ENCODE results near the gene TTLL3. TPM values are rescaled to one million over a fixed set of nuclear protein-coding genes. Genes with fewer than 3 reads are reported as not detected.
A peak's percentile ranks its signal among the peaks of the same experiment; 100 is the strongest.
"Not testable (repeated sequence)": the region's sequence is repeated elsewhere in the genome, so short reads cannot be mapped to it uniquely, and the experiment has no call there.

TTLL3 gene
- polyA plus RNA-seq, 1 donor: 97.4 TPM

GRCh38 chr3:9769426-9770275 lies 40.4 kb upstream of the TTLL3 start, which contains the start of gene CAMK1:
TSS of gene CAMK1 (minus strand) at chr3:9769947. CDS start at chr3:9767749, 2,198 bp downstream.
- Histone ChIP-seq H3K27ac (ENCODE audit: low read length) (peak within 1 kb of the TSS; percentile 65), H3K27me3 (ENCODE audit: control insufficient read depth, insufficient read depth, low read length) (no peaks in the 10 kb centered on the region)
- WGBS (ENCODE audit: insufficient coverage, low lambda C conversion rate): no CpG with 5 or more reads among the region's 49 CpGs

GRCh38 chr3:9770276-9770812 lies 39.7 kb upstream of the TTLL3 start:
- WGBS (ENCODE audit: insufficient coverage, low lambda C conversion rate): no CpG with 5 or more reads among the region's 15 CpGs

More at GRCh38 chr3:9769426-9770275, 40.4 kb upstream of the TTLL3 start, which contains the start of gene CAMK1:
- Histone ChIP-seq H3K4me3 (ENCODE audit: low read length) (peak within 1 kb of the TSS; percentile 70), H3K36me3 (ENCODE audit: control insufficient read depth, insufficient read depth, low read length) (peaks cover 21% of the 10 kb centered on the region), H3K9me3 (ENCODE audit: control insufficient read depth, low read depth, low read length) (no peaks in the 10 kb centered on the region), H3K4me1 (ENCODE audit: control insufficient read depth, insufficient read depth, low read length) (peaks cover 26% of the 10 kb centered on the region)
- DNase-seq: peak; percentile 63 to 83

GRCh38 chr3:9771007-9771406 lies 39.1 kb upstream of the TTLL3 start:
- H3K4me3 ChIP-seq (ENCODE audit: low read length); H3K27ac ChIP-seq (ENCODE audit: low read length); H3K27me3 ChIP-seq (ENCODE audit: control insufficient read depth, insufficient read depth, low read length); H3K9me3 ChIP-seq (ENCODE audit: control insufficient read depth, low read depth, low read length); DNase-seq: not testable (repeated sequence)
- WGBS (ENCODE audit: insufficient coverage, low lambda C conversion rate): no CpG with 5 or more reads among the region's 2 CpGs
- Histone ChIP-seq H3K4me1 (ENCODE audit: control insufficient read depth, insufficient read depth, low read length) (peaks cover 26% of the 10 kb centered on the region), H3K36me3 (ENCODE audit: control insufficient read depth, insufficient read depth, low read length) (peaks cover 11% of the 10 kb centered on the region)

More at GRCh38 chr3:9770276-9770812, 39.7 kb upstream of the TTLL3 start:
- Histone ChIP-seq H3K4me1 (ENCODE audit: control insufficient read depth, insufficient read depth, low read length) (peaks cover 26% of the 10 kb centered on the region), H3K9me3 (ENCODE audit: control insufficient read depth, low read depth, low read length) (no peaks in the 10 kb centered on the region), H3K27me3 (ENCODE audit: control insufficient read depth, insufficient read depth, low read length) (no peaks in the 10 kb centered on the region), H3K27ac (ENCODE audit: low read length) (peak overlapping the region; percentile 65), H3K36me3 (ENCODE audit: control insufficient read depth, insufficient read depth, low read length) (peaks cover 18% of the 10 kb centered on the region), H3K4me3 (ENCODE audit: low read length) (peak overlapping the region; percentile 70)
- DNase-seq: peak; percentile 64 to 84

- H3K27ac ChIP-seq (ENCODE audit: low read length): no peak overlapping the region
- H3K4me1 ChIP-seq (ENCODE audit: control insufficient read depth, insufficient read depth, low read length): peaks cover 45% of the 10 kb centered on the region
- WGBS (ENCODE audit: insufficient coverage, low lambda C conversion rate): no CpG with 5 or more reads among the region's 5 CpGs
- DNase-seq: no peak
- no peak overlapping the region for H3K4me3 ChIP-seq (ENCODE audit: low read length)
- no peaks in the 10 kb centered on the region for H3K9me3 ChIP-seq (ENCODE audit: control insufficient read depth, low read depth, low read length)
- no peaks in the 10 kb centered on the region for H3K27me3 ChIP-seq (ENCODE audit: control insufficient read depth, insufficient read depth, low read length)
- H3K36me3 ChIP-seq (ENCODE audit: control insufficient read depth, insufficient read depth, low read length): peaks cover 10% of the 10 kb centered on the region
Observed at GRCh38 chr3:9776896-9777693, 33.0 kb upstream of the TTLL3 start.

- Histone ChIP-seq H3K4me1 (ENCODE audit: control insufficient read depth, insufficient read depth, low read length) (peaks cover 46% of the 10 kb centered on the region), H3K9me3 (ENCODE audit: control insufficient read depth, low read depth, low read length) (no peaks in the 10 kb centered on the region), H3K27ac (ENCODE audit: low read length) (peak overlapping the region; percentile 85), H3K36me3 (ENCODE audit: control insufficient read depth, insufficient read depth, low read length) (peaks cover 13% of the 10 kb centered on the region), H3K4me3 (ENCODE audit: low read length) (no peak overlapping the region), H3K27me3 (ENCODE audit: control insufficient read depth, insufficient read depth, low read length) (no peaks in the 10 kb centered on the region)
- no peak for DNase-seq
- no CpG with 5 or more reads among the region's 1 CpG for WGBS (ENCODE audit: insufficient coverage, low lambda C conversion rate)
Observed at GRCh38 chr3:9777694-9778021, 32.4 kb upstream of the TTLL3 start.

- Histone ChIP-seq H3K4me3 (ENCODE audit: low read length) (no peak overlapping the region), H3K27ac (ENCODE audit: low read length) (peak overlapping the region; percentile 85), H3K27me3 (ENCODE audit: control insufficient read depth, insufficient read depth, low read length) (no peaks in the 10 kb centered on the region), H3K36me3 (ENCODE audit: control insufficient read depth, insufficient read depth, low read length) (peaks cover 15% of the 10 kb centered on the region), H3K9me3 (ENCODE audit: control insufficient read depth, low read depth, low read length) (no peaks in the 10 kb centered on the region), H3K4me1 (ENCODE audit: control insufficient read depth, insufficient read depth, low read length) (peaks cover 46% of the 10 kb centered on the region)
- WGBS (ENCODE audit: insufficient coverage, low lambda C conversion rate): no CpG with 5 or more reads among the region's 5 CpGs
- DNase-seq: peak in 1 of 2 donors; percentile 82
Observed at GRCh38 chr3:9778143-9779074, 31.7 kb upstream of the TTLL3 start.

GRCh38 chr3:9779075-9779593 lies 30.9 kb upstream of the TTLL3 start:
- WGBS (ENCODE audit: insufficient coverage, low lambda C conversion rate): no CpG with 5 or more reads among the region's 6 CpGs
- H3K36me3 ChIP-seq (ENCODE audit: control insufficient read depth, insufficient read depth, low read length): peaks cover 22% of the 10 kb centered on the region

GRCh38 chr3:9779721-9780457 lies 30.2 kb upstream of the TTLL3 start:
- H3K4me3 ChIP-seq (ENCODE audit: low read length): no peak overlapping the region
- no peaks in the 10 kb centered on the region for H3K27me3 ChIP-seq (ENCODE audit: control insufficient read depth, insufficient read depth, low read length)
- no CpG with 5 or more reads among the region's 8 CpGs for WGBS (ENCODE audit: insufficient coverage, low lambda C conversion rate)
- peaks cover 46% of the 10 kb centered on the region for H3K4me1 ChIP-seq (ENCODE audit: control insufficient read depth, insufficient read depth, low read length)
- peak in 1 of 2 donors; percentile 38 for DNase-seq
- peaks cover 28% of the 10 kb centered on the region for H3K36me3 ChIP-seq (ENCODE audit: control insufficient read depth, insufficient read depth, low read length)
- H3K9me3 ChIP-seq (ENCODE audit: control insufficient read depth, low read depth, low read length): no peaks in the 10 kb centered on the region
- peak overlapping the region; percentile 89 for H3K27ac ChIP-seq (ENCODE audit: low read length)

More at GRCh38 chr3:9779075-9779593, 30.9 kb upstream of the TTLL3 start:
- Histone ChIP-seq H3K4me1 (ENCODE audit: control insufficient read depth, insufficient read depth, low read length) (peaks cover 46% of the 10 kb centered on the region), H3K9me3 (ENCODE audit: control insufficient read depth, low read depth, low read length) (no peaks in the 10 kb centered on the region), H3K27ac (ENCODE audit: low read length) (peak overlapping the region; percentile 85), H3K4me3 (ENCODE audit: low read length) (no peak overlapping the region), H3K27me3 (ENCODE audit: control insufficient read depth, insufficient read depth, low read length) (no peaks in the 10 kb centered on the region)
- DNase-seq: no peak

GRCh38 chr3:9780458-9780812 lies 29.6 kb upstream of the TTLL3 start:
- WGBS (ENCODE audit: insufficient coverage, low lambda C conversion rate): no CpG with 5 or more reads among the region's 10 CpGs
- peaks cover 46% of the 10 kb centered on the region for H3K4me1 ChIP-seq (ENCODE audit: control insufficient read depth, insufficient read depth, low read length)

More at GRCh38 chr3:9780458-9780812, 29.6 kb upstream of the TTLL3 start:
- peak; percentile 75 to 86 for DNase-seq
- peak overlapping the region; percentile 89 for H3K27ac ChIP-seq (ENCODE audit: low read length)
- peaks cover 34% of the 10 kb centered on the region for H3K36me3 ChIP-seq (ENCODE audit: control insufficient read depth, insufficient read depth, low read length)
- no peaks in the 10 kb centered on the region for H3K27me3 ChIP-seq (ENCODE audit: control insufficient read depth, insufficient read depth, low read length)
- H3K4me3 ChIP-seq (ENCODE audit: low read length): no peak overlapping the region
- H3K9me3 ChIP-seq (ENCODE audit: control insufficient read depth, low read depth, low read length): no peaks in the 10 kb centered on the region

Measured in large intestine (tissue), 3 donors.